Cardiac fibroblast (primary cell): ENCODE results near the gene ANGEL1.

Experiments
- DNase-seq, 2 donors: peaks; one replicate each; pipeline versions ENCODE4 v3.0.0 to v3.0.0-alpha.2; 2010; ENCODE audit warnings: low read depth in 2 of 2
- H3K4me3 ChIP-seq, 2 donors: replicated peaks in 1 of 2; 1 replicate in 1 of 2; 2 replicates in 1 of 2; pipeline ENCODE4 v1.5.1; 2011; ENCODE audit warnings: low read depth in 2 of 2, low read length in 2 of 2, mild to moderate bottlenecking in 2 of 2, moderate library complexity in 1 of 2
- TF ChIP-seq, protein P1 (sequence below): IDR thresholded peaks from one replicate; pipeline ENCODE4 v1.5.1; 2011; ENCODE audit warnings: low read depth, mild to moderate bottlenecking, low read length, inconsistent platforms

ANGEL1 gene

DNA sequence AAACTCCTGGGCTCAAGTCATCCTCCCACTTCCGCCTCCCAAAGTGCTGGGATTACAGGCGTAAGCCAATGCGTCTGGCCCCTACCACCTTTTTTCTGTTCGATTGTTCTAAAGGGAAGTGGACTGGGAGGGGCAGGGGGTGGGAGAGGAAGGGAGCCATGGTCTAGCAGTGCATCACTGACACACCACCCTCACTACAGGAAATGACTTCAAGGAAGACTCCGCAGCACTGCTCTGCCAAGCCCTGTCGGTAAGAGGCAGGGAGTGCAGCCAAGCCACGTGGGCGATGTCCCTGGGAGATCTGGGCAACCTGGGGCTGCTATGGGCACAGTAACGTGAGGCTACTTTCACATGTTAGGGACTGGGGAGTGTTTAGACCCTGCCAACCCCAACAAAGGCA is 31.5 kb upstream of the ANGEL1 start:
- DNase-seq = peak; percentile 85
- TF ChIP-seq, protein P1, sequence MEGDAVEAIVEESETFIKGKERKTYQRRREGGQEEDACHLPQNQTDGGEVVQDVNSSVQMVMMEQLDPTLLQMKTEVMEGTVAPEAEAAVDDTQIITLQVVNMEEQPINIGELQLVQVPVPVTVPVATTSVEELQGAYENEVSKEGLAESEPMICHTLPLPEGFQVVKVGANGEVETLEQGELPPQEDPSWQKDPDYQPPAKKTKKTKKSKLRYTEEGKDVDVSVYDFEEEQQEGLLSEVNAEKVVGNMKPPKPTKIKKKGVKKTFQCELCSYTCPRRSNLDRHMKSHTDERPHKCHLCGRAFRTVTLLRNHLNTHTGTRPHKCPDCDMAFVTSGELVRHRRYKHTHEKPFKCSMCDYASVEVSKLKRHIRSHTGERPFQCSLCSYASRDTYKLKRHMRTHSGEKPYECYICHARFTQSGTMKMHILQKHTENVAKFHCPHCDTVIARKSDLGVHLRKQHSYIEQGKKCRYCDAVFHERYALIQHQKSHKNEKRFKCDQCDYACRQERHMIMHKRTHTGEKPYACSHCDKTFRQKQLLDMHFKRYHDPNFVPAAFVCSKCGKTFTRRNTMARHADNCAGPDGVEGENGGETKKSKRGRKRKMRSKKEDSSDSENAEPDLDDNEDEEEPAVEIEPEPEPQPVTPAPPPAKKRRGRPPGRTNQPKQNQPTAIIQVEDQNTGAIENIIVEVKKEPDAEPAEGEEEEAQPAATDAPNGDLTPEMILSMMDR = peak; percentile 52
- H3K4me3 ChIP-seq = no peak overlapping the region

DNA sequence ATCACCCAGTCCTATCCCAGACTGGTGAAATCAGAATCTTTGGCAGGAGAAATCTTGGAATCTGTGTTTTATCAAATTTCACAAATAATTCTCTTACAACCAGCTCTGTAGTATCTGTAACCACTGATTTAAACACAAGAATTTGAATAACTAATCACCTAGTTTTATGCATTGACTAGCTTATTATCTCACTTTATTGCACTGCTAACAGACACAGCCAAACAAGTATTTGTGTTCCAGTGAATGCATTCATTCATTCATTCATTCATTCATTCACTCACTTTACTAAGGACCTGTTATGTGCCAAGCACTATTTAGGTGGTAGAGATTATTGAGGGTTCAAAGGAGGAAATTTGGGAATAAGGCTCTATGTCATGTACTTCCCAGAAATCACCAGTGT is 29.7 kb upstream of the ANGEL1 start:
- DNase-seq = no peak
- no peak overlapping the region for H3K4me3 ChIP-seq
- TF ChIP-seq, protein P1 = no peak

DNA sequence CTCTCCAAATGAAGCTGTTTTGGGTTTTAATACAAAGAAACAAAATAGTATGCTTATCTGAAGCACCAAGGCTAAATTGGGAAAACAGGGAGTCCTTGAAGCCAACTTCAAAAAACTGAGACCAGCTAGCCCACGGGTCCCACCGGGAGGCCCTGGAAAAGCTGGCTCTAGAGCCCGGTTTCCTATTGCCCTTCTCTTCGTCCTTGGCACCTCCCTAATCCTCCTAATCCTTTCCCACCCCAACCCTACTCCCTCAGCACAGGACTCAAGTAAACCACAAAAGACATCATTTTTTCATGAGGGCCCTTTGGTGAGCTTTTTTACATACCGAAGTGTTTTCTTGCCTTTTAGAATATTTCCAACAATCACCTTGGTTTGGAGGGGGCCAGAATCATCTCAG is 24.8 kb upstream of the ANGEL1 start:
- DNase-seq = no peak
- no peak overlapping the region for H3K4me3 ChIP-seq
- TF ChIP-seq, protein P1 = no peak

DNA sequence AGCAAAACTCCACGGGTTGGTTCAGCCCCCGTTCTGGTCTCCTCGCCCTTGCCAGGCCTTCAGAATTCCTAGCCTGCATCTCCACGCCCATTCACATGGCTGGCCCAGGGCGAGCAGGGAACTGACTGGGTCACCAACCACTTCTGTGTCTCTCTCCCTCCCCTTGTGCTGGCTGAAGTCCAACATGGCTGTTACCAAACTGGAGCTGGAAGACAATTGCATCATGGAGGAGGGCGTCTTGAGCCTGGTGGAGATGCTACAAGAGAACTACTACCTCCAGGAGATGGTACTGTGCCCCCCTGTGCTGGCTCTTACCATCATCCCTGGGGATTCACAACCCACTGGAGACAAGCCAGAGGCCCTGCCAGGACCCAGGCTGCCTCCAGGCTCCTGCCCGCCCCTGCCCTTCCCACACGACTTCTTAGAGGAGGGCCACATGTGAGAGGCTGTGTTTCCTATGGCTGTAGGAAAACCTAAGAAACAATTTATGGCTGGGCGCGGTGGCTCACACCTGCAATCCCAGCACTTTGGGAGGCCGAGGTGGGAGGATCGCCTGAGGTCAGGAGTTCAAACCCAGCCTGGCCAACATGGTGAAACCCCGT is 23.4 kb upstream of the ANGEL1 start:
- TF ChIP-seq, protein P1 = no peak
- peak in 1 of 2 donors; percentile 8 for DNase-seq
- H3K4me3 ChIP-seq = no peak overlapping the region

DNA sequence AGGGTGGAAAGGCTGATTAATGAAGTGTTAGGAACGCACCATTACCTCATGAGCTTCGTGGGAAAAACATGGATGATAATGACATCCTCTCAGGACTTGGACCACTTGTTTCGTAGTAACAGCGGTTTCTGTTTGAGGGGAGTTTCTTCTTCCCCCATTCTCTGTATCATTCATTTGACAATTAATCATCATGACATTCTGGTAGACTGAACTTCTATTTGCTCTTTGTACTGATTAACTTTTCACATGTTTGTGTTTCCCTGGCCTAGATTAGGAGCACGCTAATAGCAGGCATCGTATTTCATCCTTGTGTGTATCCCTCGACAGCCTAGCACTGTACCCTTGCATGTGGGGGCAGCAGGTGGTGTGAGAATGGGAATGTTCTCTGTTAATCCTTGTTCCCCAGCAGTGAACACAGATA is 21.6 kb upstream of the ANGEL1 start:
- TF ChIP-seq, protein P1 = no peak
- no peak overlapping the region for H3K4me3 ChIP-seq
- no peak for DNase-seq

DNA sequence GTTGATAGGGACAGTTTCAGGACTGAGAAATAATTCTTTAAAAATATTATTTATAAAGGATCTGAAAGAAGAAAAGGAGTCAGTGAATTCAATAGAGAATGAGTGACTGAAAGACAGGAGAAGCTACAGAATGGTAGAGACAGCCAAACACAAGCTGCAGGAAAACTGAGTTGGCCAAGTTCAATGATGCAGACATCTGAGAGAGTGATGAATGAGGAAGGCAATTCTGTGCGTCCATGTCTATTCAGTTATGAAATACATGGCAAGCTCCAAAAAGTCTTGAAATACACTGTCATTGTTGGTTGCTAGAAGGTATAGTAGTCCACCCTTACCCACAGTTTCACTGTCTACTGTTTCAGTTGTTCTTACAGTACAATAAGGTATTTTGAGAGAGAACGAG is 20.3 kb upstream of the ANGEL1 start:
- DNase-seq = no peak
- H3K4me3 ChIP-seq = no peak overlapping the region
- TF ChIP-seq, protein P1 = no peak

DNA sequence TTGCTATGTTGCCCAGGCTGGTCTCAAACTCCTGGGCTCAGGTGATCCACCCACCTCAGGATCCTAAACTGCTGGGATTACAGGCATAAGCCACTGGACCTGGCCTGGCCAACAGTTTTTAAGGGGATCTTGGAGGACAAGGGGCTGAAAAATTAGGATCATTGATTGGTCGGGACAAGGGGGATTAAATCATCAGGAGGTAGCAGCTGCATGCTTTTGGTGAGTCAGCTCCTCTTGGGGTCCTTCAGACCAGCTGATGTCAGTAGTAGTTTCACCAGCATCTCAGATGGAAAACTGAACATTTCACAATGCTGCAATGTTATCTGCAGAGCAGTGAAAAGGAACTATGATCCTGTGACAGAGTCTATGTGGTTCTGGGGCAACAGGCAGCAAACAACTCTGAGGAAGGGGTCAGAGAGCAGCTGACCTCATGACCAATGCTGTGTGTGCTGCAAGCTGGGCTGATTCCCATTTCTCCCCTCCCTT is 19.9 kb upstream of the ANGEL1 start:
- TF ChIP-seq, protein P1 = no peak
- peak; percentile 24 to 53 for DNase-seq
- H3K4me3 ChIP-seq = no peak overlapping the region
